GM12878 (cell line): ENCODE data around the gene IQGAP2. TPM values are rescaled to one million over a fixed set of nuclear protein-coding genes. Genes with fewer than 3 reads are reported as not detected.

Experiments used
- ATAC-seq: fragments of 200-7000 bp; cut with Tn5 transposase; 3 replicates; pipeline ENCODE4 v1.9.1; 2020; ENCODE audit warnings: mild to moderate bottlenecking, moderate library complexity
- BruUV-seq: library from RNA; stranded (reverse); fragments of 400-500 nt; replicated peaks from 2 replicates; lab custom pipeline; 2021; lab: Mats Ljungman, UMichigan
- CTCF ChIA-PET: fragments of 300-600 bp; sonication (Branson Sonifier 250); formaldehyde crosslinking; extraction: SDS; loops from one replicate; lab custom pipeline; 2021; ENCODE audit warnings: inconsistent platforms; lab: Yijun Ruan, JAX
- POLR2A ChIA-PET: fragments of 350-600 bp; formaldehyde crosslinking; extraction: SDS; loops from one replicate; lab custom pipeline; 2021; ENCODE audit warnings: inconsistent platforms; lab: Charles Lee
- RAD21 ChIA-PET: fragments of 300-600 bp; sonication (Branson Sonifier 250); formaldehyde crosslinking; loops from one replicate; lab custom pipeline; 2023; ENCODE audit warnings: antibody characterized with exemption; ENCODE audit not compliant: unreplicated experiment; lab: Charles Lee
- SMC1A ChIA-PET: fragments of 300-600 bp; sonication (Branson Sonifier 250); formaldehyde crosslinking; loops from one replicate; lab custom pipeline; 2023; ENCODE audit not compliant: unreplicated experiment, uncharacterized antibody; lab: Charles Lee
- DNase-seq: peaks from one replicate; pipeline ENCODE4 v3.0.0-alpha.2; 2011; ENCODE audit warnings: low read depth, low spot score
- FAIRE-seq: peaks from 3 replicates; lab custom pipeline; 2011; peaks lifted over from hg19 to GRCh38; lab: Jason Lieb, UNC
- H2AFZ ChIP-seq: 2 replicates; pipeline ENCODE4 v1.6.0; 2011; ENCODE audit warnings: low read depth, low read length, control low read depth; ENCODE audit not compliant: control insufficient read depth
- H3K27ac ChIP-seq: 2 replicates; pipeline ENCODE4 v1.5.1; 2011; ENCODE audit warnings: control low read depth; ENCODE audit not compliant: control insufficient read depth, insufficient read depth
- H3K27me3 ChIP-seq, 2 experiments: replicated peaks in 1 of 2; 2 replicates each; pipeline versions ENCODE4 v1.6.0 to v1.6.1; 2011; ENCODE audit warnings: low read length in 1 of 2; ENCODE audit not compliant: control insufficient read depth in 2 of 2, insufficient read depth in 2 of 2
- H3K36me3 ChIP-seq, 2 experiments: 2 replicates each; pipeline ENCODE4 v1.5.1; 2011; ENCODE audit warnings: low read length in 1 of 2; ENCODE audit not compliant: control insufficient read depth in 2 of 2, insufficient read depth in 2 of 2
- H3K4me1 ChIP-seq: 2 replicates; pipeline ENCODE4 v1.6.1; 2011; ENCODE audit warnings: mild to moderate bottlenecking, low read length, moderate library complexity, mixed read lengths; ENCODE audit not compliant: control insufficient read depth, insufficient read depth
- H3K4me2 ChIP-seq: 2 replicates; pipeline ENCODE4 v1.6.0; 2011; ENCODE audit warnings: control low read depth; ENCODE audit not compliant: control insufficient read depth, insufficient read depth
- H3K4me3 ChIP-seq: fragments of 200-600 bp; sonication (generic); 2 replicates; pipeline ENCODE4 v1.5.1; 2016
- H3K79me2 ChIP-seq: 2 replicates; pipeline ENCODE4 v1.6.0; 2011; ENCODE audit warnings: low read length; ENCODE audit not compliant: control insufficient read depth, insufficient read depth
- H3K9ac ChIP-seq: 2 replicates; pipeline ENCODE4 v1.8.0; 2011; ENCODE audit warnings: low read length, control low read depth, mixed read lengths; ENCODE audit not compliant: control insufficient read depth, insufficient read depth
- H3K9me3 ChIP-seq: replicated peaks from 3 replicates; pipeline ENCODE4 v1.5.1; 2011; ENCODE audit warnings: mild to moderate bottlenecking, low read length; ENCODE audit not compliant: control insufficient read depth, insufficient read depth
- H4K20me1 ChIP-seq: 2 replicates; pipeline ENCODE4 v1.6.0; 2011; ENCODE audit not compliant: control insufficient read depth, insufficient read depth
- CBX5 ChIP-seq: sonication (generic); IDR thresholded peaks from 2 replicates; pipeline ENCODE4 v1.6.1; 2016; ENCODE audit warnings: low read depth, moderate library complexity, mild to moderate bottlenecking, inconsistent platforms
- CUX1 ChIP-seq: IDR thresholded peaks from 2 replicates; pipeline ENCODE4 v1.6.1; 2012; ENCODE audit warnings: improper control_type of control experiment, low read depth, low read length; ENCODE audit not compliant: insufficient replicate concordance
- MYC ChIP-seq: IDR thresholded peaks from 2 replicates; pipeline ENCODE4 v1.6.1; 2011; ENCODE audit warnings: mild to moderate bottlenecking, low read length, moderate library complexity, inconsistent platforms; ENCODE audit not compliant: insufficient read depth, insufficient replicate concordance, insufficient read length, severe bottlenecking
- RELB ChIP-seq: fragments of 450-650 bp; IDR thresholded peaks from 2 replicates; pipeline ENCODE4 v1.6.1; 2017; ENCODE audit warnings: low read depth, mild to moderate bottlenecking, moderate library complexity
- SMARCA5 ChIP-seq: fragments of 450-650 bp; IDR thresholded peaks from 2 replicates; pipeline ENCODE4 v1.6.1; 2017; ENCODE audit warnings: mild to moderate bottlenecking
- WGBS: methylation state at CpG from one replicate; pipeline ENCODE4 v1.1.6; 2016; ENCODE audit warnings: low lambda C conversion rate; ENCODE audit not compliant: insufficient replicate concordance, insufficient coverage; ENCODE audit errors: missing lambda C conversion rate; 5-methylcytosine and 5-hydroxymethylcytosine counted together
- in situ Hi-C: fragments of 300-500 bp; cut with MboI; formaldehyde crosslinking; loops from 9 replicates; pipeline ENCODE4 v1.14.3; 2018; ENCODE audit warnings: mixed read lengths
- intact Hi-C: fragments of 100-400 bp; cut with micrococcal nuclease; formaldehyde crosslinking; loops from one replicate; pipeline ENCODE4 v1.14.2; 2022; ENCODE audit not compliant: unreplicated experiment
- polyA plus RNA-seq, 11 experiments: library from polyadenylated mRNA; depleted of rRNA in 4 of 11; unstranded in 6 of 11; stranded (reverse) in 5 of 11; fragments of >200 nt; fragmentation: Nextera tagmentation in 4 of 11; fragmentation: Illumina TruSeq in 1 of 11; extraction: Ambion mirVana in 4 of 11; extraction: Trizol in 1 of 11; gene quantifications; 1 replicate in 1 of 11; 2 replicates in 10 of 11; pipeline versions ENCODE4 v1.2.1 to v1.2.3, GENCODE V29; 2011 to 2016; ENCODE audit warnings: inconsistent platforms in 2 of 11, missing spikeins in 2 of 11, low read depth in 1 of 11
- total RNA-seq, 4 experiments: library from RNA; depleted of rRNA in 3 of 4; stranded (reverse); fragments of >200 nt in 3 of 4; fragmentation: Illumina TruSeq in 1 of 4; extraction: Trizol in 1 of 4; gene quantifications; 2 replicates each; pipeline versions ENCODE4 v1.2.1 to v1.2.3, GENCODE V29; 2013 to 2021

IQGAP2 gene
- total and polyA plus RNA-seq, 10 of the 15 experiments (the other 5 are each of a cell fraction or from before 2014, with no cell fraction given), result 14.5 to 41.4 (median 21.8) TPM

- intact Hi-C loops (no loop called here), in situ Hi-C loops (no loop called here)
- no peak overlapping the region for H3K4me2 ChIP-seq
- H3K79me2 ChIP-seq, result no peaks in the 10 kb centered on the region
- H3K4me1 ChIP-seq, result no peaks in the 10 kb centered on the region
- TF ChIP-seq CBX5, result no peak
- TF ChIP-seq RELB, result no peak
- no peak for TF ChIP-seq MYC
- H3K27ac ChIP-seq, result no peak overlapping the region
- no peaks in the 10 kb centered on the region for H3K36me3 ChIP-seq
- H3K27me3 ChIP-seq, result no peaks in the 10 kb centered on the region
- RAD21 ChIA-PET, result interaction anchor here (1.1 kb wide), 1 partner anchor 331 kb away, joined by 3 read pairs; no protein-coding TSS in a partner anchor
- H3K4me3 ChIP-seq, result no peak overlapping the region
- POLR2A ChIA-PET, result interaction anchor here (0.7 kb wide), 2 partner anchors 16 to 335 kb away, joined by 3 to 6 read pairs; no protein-coding TSS in a partner anchor
- CTCF ChIA-PET, result interaction anchor here (1.9 kb wide), 1 partner anchor 13 kb away, joined by 4 read pairs; no protein-coding TSS in a partner anchor
- no peaks in the 10 kb centered on the region; the same call in 2 of the 3 replicates for H3K9me3 ChIP-seq
- SMC1A ChIA-PET, result no interaction called here
- DNase-seq (no peak), ATAC-seq (no peak), FAIRE-seq (no peak)
- H4K20me1 ChIP-seq, result no peaks in the 10 kb centered on the region
- no TSS peak for BruUV-seq
- 100% methylated on average over 4 of the region's 4 CpGs for WGBS
- no peak overlapping the region for H3K9ac ChIP-seq
- H2AFZ ChIP-seq, result no peak overlapping the region
Measured at GRCh38 chr5:76443066-76443800, 40.1 kb downstream of the IQGAP2 start.

- Histone ChIP-seq H3K9me3 (no peaks in the 10 kb centered on the region; the same call in 2 of the 3 replicates), H2AFZ (no peak overlapping the region), H3K27ac (no peak overlapping the region), H3K79me2 (no peaks in the 10 kb centered on the region), H3K4me1 (no peaks in the 10 kb centered on the region), H3K9ac (no peak overlapping the region), H3K36me3 (no peaks in the 10 kb centered on the region), H4K20me1 (no peaks in the 10 kb centered on the region), H3K27me3 (no peaks in the 10 kb centered on the region), H3K4me3 (no peak overlapping the region), H3K4me2 (no peak overlapping the region)
- BruUV-seq, result no TSS peak
- DNase-seq (no peak), FAIRE-seq (no peak), ATAC-seq (no peak)
- CTCF ChIA-PET, result no interaction called here
- 82% methylated on average over 4 of the region's 4 CpGs for WGBS
- no peak for TF ChIP-seq CUX1
- no peak for TF ChIP-seq SMARCA5
- POLR2A ChIA-PET, result no interaction called here
- intact Hi-C loops (no loop called here), in situ Hi-C loops (no loop called here)
- SMC1A ChIA-PET, result no interaction called here
- RAD21 ChIA-PET, result no interaction called here
Measured at GRCh38 chr5:76445063-76445462, 42.0 kb downstream of the IQGAP2 start.
